ENCODE data around the gene FAM241A. TPM values are rescaled to one million over a fixed set of nuclear protein-coding genes. Genes with fewer than 3 reads are reported as not detected.

FAM241A gene
- total RNA-seq, 6 experiments from 2014 or later = 0.99 to 3.5 (median 2.1) TPM

DNA sequence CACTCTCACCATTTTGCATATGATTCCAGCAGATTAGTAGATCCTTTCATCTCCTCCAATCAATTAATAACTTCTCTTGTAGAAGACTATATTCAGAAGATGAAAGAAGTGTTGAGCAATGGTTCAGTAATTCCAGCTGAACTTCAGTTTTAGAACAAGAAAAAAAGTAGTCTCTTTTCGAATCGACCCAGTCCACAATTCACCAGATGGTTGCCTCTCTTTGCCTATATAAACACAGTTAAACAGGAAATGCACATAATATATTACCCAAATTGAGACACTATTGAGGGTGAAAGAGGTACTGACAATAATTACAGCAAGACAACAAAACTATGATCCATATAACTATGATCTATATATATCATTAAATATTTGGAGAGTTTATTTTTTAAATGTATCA is 16.8 kb upstream of the FAM241A start:
- TF ChIP-seq, protein P1, sequence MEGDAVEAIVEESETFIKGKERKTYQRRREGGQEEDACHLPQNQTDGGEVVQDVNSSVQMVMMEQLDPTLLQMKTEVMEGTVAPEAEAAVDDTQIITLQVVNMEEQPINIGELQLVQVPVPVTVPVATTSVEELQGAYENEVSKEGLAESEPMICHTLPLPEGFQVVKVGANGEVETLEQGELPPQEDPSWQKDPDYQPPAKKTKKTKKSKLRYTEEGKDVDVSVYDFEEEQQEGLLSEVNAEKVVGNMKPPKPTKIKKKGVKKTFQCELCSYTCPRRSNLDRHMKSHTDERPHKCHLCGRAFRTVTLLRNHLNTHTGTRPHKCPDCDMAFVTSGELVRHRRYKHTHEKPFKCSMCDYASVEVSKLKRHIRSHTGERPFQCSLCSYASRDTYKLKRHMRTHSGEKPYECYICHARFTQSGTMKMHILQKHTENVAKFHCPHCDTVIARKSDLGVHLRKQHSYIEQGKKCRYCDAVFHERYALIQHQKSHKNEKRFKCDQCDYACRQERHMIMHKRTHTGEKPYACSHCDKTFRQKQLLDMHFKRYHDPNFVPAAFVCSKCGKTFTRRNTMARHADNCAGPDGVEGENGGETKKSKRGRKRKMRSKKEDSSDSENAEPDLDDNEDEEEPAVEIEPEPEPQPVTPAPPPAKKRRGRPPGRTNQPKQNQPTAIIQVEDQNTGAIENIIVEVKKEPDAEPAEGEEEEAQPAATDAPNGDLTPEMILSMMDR (IDR thresholded peaks at IDR 0.05) = no peak
- TF ChIP-seq POLR2A (IDR thresholded peaks at IDR 0.05) = no peak
- WGBS (ENCODE audit: insufficient coverage, low coverage, low lambda C conversion rate, missing lambda C conversion rate) = 67% methylated on average over 2 of the region's 2 CpGs
- ATAC-seq (no peak), DNase-seq (no peak)
- Histone ChIP-seq H3K27ac (no peak overlapping the region), H3K36me3 (no peaks in the 10 kb centered on the region), H3K4me1 (no peaks in the 10 kb centered on the region), H3K27me3 (no peaks in the 10 kb centered on the region), H3K9me3 (no peaks in the 10 kb centered on the region), H3K4me3 (no peak overlapping the region)
- intact Hi-C loops (cut with DNase I) = no loop called here

DNA sequence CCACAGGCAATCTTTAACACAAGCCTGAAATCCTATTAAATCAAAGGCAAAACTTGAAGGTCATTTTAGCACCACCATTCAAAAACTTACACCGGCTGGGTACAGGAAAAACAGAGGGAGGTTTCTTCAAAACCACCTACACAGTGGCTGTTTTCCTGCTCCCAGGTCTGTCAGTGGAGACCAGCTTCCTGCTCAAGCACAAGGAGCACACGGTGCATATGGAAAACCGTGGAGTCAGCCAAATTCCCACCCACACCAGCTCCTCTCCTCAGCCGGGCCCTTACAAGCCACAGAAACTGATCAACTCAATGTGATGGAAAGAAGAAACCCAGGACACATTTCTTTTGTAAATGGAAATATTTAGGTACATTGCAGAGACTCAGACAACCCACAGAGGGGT is 14.3 kb upstream of the FAM241A start:
- Histone ChIP-seq H3K4me3 (no peak overlapping the region), H3K4me1 (no peaks in the 10 kb centered on the region), H3K27ac (no peak overlapping the region), H3K27me3 (no peaks in the 10 kb centered on the region), H3K36me3 (no peaks in the 10 kb centered on the region), H3K9me3 (no peaks in the 10 kb centered on the region)
- intact Hi-C loops (cut with DNase I) = no loop called here
- ATAC-seq (peak in 2 of 4 donors; percentile 51 to 54), DNase-seq (no peak)
- 54% methylated on average over 4 of the region's 4 CpGs for WGBS (ENCODE audit: insufficient coverage, low coverage, low lambda C conversion rate, missing lambda C conversion rate)
- TF ChIP-seq, protein P1 (IDR thresholded peaks at IDR 0.05) = no peak
- no peak for TF ChIP-seq POLR2A (IDR thresholded peaks at IDR 0.05)

DNA sequence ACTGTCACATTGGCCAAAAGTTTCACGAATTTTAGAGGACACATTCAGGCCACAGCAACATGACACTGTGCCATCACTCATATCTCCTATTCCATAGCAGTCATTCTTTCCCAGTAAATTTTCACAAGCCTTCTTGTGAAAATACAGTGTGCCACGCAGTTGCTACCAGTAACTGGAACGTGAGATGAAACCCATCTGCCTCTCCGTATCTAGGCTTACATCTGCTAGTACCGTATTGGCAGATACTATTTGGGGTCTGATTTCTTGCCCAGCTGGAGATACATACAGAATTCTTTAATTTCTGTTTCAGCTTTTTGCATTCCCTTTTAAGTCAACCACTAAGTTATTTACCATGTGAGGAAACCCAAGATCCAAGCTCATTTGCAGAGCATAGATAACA is 8.7 kb upstream of the FAM241A start:
- Histone ChIP-seq H3K4me1 (peaks cover 0 to 12% (median 5%) of the 10 kb centered on the region in 4 donors), H3K27me3 (no peaks in the 10 kb centered on the region), H3K36me3 (no peaks in the 10 kb centered on the region), H3K27ac (no peak overlapping the region), H3K4me3 (no peak overlapping the region), H3K9me3 (no peaks in the 10 kb centered on the region)
- TF ChIP-seq, protein P1 (IDR thresholded peaks at IDR 0.05) = no peak
- no peak for TF ChIP-seq POLR2A (IDR thresholded peaks at IDR 0.05)
- ATAC-seq = no peak
- intact Hi-C loops (cut with DNase I) = no loop called here
- no peak for DNase-seq
- WGBS (ENCODE audit: insufficient coverage, low coverage, low lambda C conversion rate, missing lambda C conversion rate) = 85% methylated on average over 5 of the region's 5 CpGs

DNA sequence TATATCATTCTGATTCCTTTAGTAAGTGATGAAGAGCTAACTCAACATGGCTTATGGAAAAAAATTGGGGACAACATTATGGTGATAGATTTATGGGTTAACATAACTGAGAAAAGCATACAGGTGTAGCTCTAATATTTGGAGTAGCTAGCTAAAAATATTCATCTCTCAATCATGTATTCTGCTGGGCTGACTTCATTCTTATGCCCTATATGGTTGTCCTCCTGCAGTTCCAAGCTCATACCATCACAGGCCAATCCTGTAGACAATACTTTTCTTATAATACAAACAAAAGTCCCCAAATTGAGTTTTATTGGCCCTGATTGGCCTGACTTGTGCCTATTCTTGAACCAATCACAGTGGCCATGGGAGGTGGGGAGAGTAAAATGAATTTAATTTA is 6.7 kb upstream of the FAM241A start:
- Histone ChIP-seq H3K27ac (no peak overlapping the region), H3K4me3 (no peak overlapping the region), H3K9me3 (no peaks in the 10 kb centered on the region), H3K27me3 (no peaks in the 10 kb centered on the region), H3K4me1 (peaks cover 0 to 19% (median 6%) of the 10 kb centered on the region in 4 donors), H3K36me3 (no peaks in the 10 kb centered on the region)
- TF ChIP-seq, protein P1 (IDR thresholded peaks at IDR 0.05) = no peak
- TF ChIP-seq POLR2A (IDR thresholded peaks at IDR 0.05) = no peak
- DNase-seq (no peak), ATAC-seq (no peak)
- intact Hi-C loops (cut with DNase I) = no loop called here

DNA sequence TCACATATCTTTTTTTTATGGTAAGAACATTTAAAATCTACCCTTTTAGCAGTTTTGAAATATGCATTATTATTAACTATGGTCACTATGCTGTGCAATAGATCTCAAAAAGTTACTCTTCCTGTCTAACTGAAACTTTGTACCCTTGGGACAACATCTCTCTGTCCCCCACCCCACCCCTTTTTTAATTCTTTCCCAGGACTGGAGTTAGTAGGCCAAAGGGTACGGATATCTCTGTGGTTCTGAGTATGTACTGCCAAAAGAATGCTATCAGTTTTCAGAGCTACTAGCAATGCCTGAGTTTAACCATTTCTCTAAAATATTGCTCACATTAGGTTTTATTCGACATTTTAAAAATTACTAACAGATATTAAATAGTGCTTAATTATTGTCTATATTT is 4.7 kb upstream of the FAM241A start:
- Histone ChIP-seq H3K9me3 (no peaks in the 10 kb centered on the region), H3K27me3 (no peaks in the 10 kb centered on the region), H3K4me1 (peaks cover 0 to 19% (median 6%) of the 10 kb centered on the region in 4 donors), H3K4me3 (no peak overlapping the region), H3K27ac (peak overlapping the region; percentile 30 to 60 (median 48)), H3K36me3 (no peaks in the 10 kb centered on the region)
- peak; percentile 68 to 82 (median 75) for ATAC-seq
- no peak for DNase-seq
- 12% methylated on average over 2 of the region's 2 CpGs for WGBS (ENCODE audit: insufficient coverage, low coverage, low lambda C conversion rate, missing lambda C conversion rate)
- TF ChIP-seq, protein P1 (IDR thresholded peaks at IDR 0.05) = no peak
- intact Hi-C loops (cut with DNase I) = no loop called here

Measured in right lobe of liver (tissue), 6 donors.